Fibroblast of peridontal ligament (primary cell): ENCODE results near the gene IL4I1.

Experiments used
- DNase-seq: peaks from one replicate; pipeline ENCODE4 v3.0.0-alpha.2; 2010; ENCODE audit errors: extremely low read depth

Gene IL4I1

DNA sequence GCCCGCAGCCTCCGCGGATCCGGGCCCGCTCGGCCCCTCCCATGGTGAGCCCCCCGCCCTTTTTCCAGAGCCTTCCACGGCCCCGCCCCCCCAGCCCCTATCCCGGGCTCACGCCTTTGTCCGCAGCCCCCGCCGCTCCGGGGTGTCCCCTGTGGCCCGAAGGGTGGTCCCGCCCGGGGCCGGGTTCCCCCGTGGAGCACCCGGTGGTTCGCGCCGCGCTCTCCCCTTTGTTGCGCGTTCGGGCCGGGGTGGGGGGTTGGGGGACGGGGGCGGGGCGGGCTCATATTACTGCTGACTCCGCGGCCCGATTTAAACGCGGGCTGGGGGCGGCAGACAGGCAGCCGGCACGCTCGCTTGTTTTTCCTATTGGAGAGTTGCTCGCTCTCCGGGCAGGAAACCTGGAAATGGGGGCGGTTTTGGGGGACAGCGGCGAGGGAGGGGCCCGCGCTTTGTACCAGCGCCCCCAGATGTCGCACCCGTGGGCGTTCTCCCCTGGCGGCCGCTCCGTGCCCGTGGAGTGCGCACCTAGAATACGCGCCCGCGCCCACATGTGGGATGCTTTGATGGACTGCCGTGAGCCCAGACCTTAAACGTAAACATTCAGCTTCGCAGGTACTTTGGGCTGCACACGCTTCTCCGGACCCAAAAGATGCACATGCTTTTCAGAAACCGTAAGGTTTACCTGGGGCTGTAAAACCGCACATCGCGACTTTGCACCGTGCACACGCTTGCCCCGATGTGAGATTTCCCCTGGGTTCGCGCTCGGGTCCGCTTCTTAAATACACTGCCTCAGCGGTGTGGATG lies 45.0 kb downstream of the IL4I1 start:
- no peak for DNase-seq

DNA sequence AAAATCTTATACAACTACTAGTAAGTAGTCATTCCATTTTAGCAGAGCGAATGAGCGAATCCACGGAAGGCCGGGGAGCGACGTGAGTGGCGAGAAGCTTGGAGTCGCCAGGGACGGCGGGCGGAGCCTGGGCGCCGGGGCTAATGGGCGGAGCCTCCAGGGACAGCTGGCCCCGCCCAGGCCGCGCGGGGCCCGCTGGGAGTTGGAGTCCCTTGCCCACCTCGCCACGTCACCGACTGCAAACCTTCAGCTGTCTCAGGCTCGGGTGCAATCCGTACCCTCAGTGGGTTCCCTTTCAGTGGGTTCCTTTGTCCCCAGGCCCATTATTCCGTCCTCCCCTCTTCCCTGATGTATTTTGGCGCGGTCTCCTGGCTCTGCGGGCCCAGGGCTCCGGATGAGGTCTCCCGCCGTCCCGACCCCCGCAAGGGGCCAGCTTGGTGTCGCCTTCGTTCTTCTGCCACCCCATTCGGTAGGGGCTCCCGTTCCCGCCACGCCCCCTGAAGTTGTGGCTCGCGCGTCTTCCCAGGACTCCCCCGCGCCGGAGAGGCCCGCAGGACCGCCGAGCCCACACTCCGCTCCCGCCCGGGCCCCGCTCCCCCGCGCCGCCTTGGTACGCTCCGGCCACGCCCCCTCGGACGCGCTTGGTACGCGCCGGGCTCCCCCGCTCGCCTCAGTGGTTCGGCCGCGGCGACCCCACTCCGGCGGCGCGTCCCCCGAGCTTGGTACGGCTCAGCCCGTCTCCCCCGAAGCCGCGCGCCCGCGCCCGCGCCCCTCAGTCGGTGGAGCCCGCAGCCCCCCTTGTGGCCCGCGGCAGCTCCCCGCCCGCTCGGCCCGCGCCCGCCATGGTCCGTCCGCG lies 46.0 kb downstream of the IL4I1 start, which contains the start of gene PTOV1:
Gene PTOV1, plus strand, starts transcription at position 673 of the 856 bp plus-strand sequence.
- peak; percentile 87 for DNase-seq

DNA sequence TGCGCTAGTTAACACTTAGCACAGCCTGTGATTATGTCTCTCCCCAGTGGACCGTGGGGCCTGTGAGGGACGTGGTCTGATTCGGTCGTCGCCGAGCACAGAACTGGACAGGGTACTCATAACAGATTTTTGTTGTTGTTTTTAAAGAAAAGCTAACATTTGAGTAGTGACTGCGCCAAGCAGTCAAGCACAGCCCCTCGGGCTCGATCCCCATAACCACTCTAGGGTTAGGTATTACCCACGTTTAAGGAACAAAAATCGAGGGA lies 46.5 kb downstream of the IL4I1 start:
- no peak for DNase-seq

DNA sequence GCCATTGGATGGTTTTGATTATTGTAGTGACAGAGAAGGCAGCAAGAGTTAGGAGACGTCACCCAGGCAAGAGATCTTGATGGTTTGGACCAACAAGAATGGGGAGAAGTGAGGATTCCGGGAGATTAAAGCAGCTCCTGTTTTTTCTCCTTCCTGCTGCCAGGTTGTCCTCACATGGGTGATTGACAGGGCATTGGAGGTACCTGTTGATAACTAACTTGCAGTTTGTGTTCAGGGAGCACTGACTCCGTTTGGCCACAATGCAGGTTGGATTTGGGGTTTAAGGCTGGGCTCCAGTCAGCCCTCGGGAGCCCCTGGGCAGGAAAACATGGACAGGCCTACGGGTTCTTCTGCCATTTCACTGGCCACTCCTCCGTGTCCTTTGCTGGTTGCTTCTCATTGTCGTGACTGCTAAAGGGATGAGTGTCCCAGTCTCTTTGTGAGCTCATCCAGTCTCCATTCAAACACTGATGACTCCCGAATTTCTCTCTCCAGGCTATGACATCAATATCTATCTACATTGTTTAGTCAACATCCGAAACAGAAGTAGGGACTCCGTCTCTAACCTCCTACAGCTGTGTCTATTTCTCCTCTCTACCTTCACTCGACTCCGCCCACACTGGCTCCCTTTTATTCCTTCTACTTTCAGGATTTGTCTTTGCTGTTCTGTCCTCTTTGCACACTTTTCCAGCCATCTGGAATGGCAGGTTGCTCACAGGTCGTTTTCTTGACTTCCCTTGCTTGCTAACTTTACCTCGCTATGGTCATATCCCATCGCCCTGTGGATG lies 47.1 kb downstream of the IL4I1 start:
- no peak for DNase-seq

DNA sequence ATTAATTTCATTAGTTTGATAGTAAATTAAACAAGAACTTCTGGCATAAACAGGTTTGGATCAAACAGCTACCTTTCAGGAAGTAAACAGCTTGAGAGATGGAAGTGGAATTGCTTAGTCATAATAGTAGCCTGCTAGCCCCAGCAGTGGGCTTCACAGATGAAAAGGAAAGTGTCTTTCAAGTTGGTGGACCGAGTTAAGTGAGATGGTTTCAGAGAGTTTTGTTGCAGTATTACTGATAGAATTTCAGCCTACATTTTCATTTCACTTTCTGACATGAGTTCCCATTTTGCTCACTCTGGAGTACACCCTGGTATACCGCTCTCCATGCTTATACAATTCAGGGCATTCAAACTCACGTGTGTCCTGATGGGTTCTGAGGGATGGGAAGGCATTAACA lies 47.7 kb downstream of the IL4I1 start:
- DNase-seq = no peak

- DNase-seq = peak; percentile 89
Observed at GRCh38 chr19:49847731-49848696, 48.7 kb downstream of the IL4I1 start.

DNA sequence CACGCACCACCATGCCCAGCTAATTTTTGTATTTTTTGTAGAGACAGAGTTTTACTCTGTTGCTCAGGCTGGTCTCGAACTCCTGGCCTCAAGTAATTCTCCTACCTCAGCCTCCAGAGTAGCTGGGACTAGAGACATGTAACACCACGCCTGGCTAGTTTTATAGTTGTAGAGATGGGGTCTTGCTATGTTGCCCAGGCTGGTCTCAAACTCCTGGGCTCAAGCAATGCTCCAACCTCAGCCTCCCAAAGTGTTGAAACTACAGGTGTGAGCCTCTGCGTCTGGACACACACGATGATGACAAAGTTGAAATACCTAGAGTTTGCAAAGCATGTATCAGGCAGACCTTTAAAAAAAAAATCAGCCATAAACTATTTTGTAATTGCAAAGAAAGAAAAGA lies 50.3 kb downstream of the IL4I1 start:
- DNase-seq = no peak

DNA sequence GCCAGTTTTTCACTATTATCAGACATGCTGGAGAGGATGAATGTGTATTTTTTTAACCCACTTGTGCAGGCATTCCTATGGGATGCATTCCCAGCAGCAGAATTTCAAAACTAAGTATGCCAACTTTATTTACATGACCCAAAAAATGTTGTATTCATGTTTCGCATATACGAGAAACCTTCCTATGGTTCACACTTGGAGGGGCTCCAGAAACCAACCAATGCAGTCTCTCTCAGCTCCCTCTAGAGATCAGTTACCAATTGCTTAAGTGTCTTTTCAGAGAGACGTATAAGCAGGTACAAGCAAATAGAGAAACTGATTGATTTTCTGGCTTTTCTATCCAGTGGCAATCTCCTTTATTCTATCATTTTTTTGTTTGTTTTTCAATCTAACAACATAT lies 51.3 kb downstream of the IL4I1 start:
- peak; percentile 39 for DNase-seq

GRCh38 chr19:49844138-49845095 lies 52.3 kb downstream of the IL4I1 start:
- DNase-seq = no peak

GRCh38 chr19:49843265-49843664 lies 53.4 kb downstream of the IL4I1 start:
- no peak for DNase-seq

GRCh38 chr19:49840736-49841249 lies 55.9 kb downstream of the IL4I1 start:
- no peak for DNase-seq

GRCh38 chr19:49840321-49840720 lies 56.4 kb downstream of the IL4I1 start:
- no peak for DNase-seq

- no peak for DNase-seq
Observed at GRCh38 chr19:49839713-49840112, 57.0 kb downstream of the IL4I1 start.
